Psoas muscle (tissue), 8 donors: ENCODE results near the gene AIG1. TPM values are rescaled to one million over a fixed set of nuclear protein-coding genes. Genes with fewer than 3 reads are reported as not detected.
"Not testable (repeated sequence)": the region's sequence is repeated elsewhere in the genome, so short reads cannot be mapped to it uniquely, and the experiment has no call there.

Source experiments
- ATAC-seq, 4 donors: fragments of 200-7000 bp; cut with Tn5 transposase; one replicate each; pipeline ENCODE4 v1.9.1; 2020; ENCODE audit warnings: moderate library complexity in 3 of 4, mild to moderate bottlenecking in 2 of 4
- DNase-seq, 2 donors: peaks; one replicate each; pipeline ENCODE4 v3.0.0-alpha.2; 2020
- H3K27ac ChIP-seq: fragments of 200-600 bp; one replicate; pipeline ENCODE4 v1.8.0; 2022
- H3K27me3 ChIP-seq, 3 donors: fragments of 200-600 bp in 1 of 3; one replicate each; pipeline versions ENCODE4 v1.6.1 to v1.8.0; 2013 to 2022; ENCODE audit warnings: low read length in 2 of 3, mild to moderate bottlenecking in 2 of 3, moderate library complexity in 1 of 3; ENCODE audit not compliant: insufficient read depth in 3 of 3
- H3K36me3 ChIP-seq, 2 donors: fragments of 200-600 bp in 1 of 2; one replicate each; pipeline versions ENCODE4 v1.6.1 to v1.8.0; 2013 to 2022; ENCODE audit warnings: low read depth in 1 of 2, mild to moderate bottlenecking in 1 of 2, moderate library complexity in 1 of 2; ENCODE audit not compliant: insufficient read depth in 1 of 2
- H3K4me1 ChIP-seq: fragments of 200-600 bp; one replicate; pipeline ENCODE4 v1.8.0; 2022
- H3K4me3 ChIP-seq: fragments of 200-600 bp; one replicate; pipeline ENCODE4 v1.8.0; 2022; ENCODE audit warnings: mild to moderate bottlenecking
- H3K9me3 ChIP-seq: fragments of 200-600 bp; one replicate; pipeline ENCODE4 v1.8.0; 2022
- CTCF ChIP-seq: fragments of 200-600 bp; IDR thresholded peaks from one replicate; pipeline ENCODE4 v1.8.0; 2022; ENCODE audit warnings: antibody characterized with exemption
- WGBS, 3 donors: extraction: QIAGEN DNeasy Blood & Tissue Kit; methylation state at CpG; one replicate each; pipeline versions ENCODE4 v1.1.6 to v1.1.7; 2013; 5-methylcytosine and 5-hydroxymethylcytosine counted together
- intact Hi-C, 2 donors: fragments of 100-400 bp; cut with DNase I; formaldehyde crosslinking; loops; one replicate each; pipeline versions ENCODE4 v1.11.0 to v1.14.2; 2022
- polyA plus RNA-seq, 3 donors: library from polyadenylated mRNA; stranded (reverse); fragments of 200-250 nt; gene quantifications; one replicate each; pipeline ENCODE4 v1.2.3, GENCODE V29; 2013
- total RNA-seq, 4 donors: library from RNA; stranded (reverse); fragmentation: NEBNext Ultra II Directional in 2 of 4; extraction: Animal tissue kit (Norgen Biotek cat#: 25700) in 2 of 4; gene quantifications; one replicate each; pipeline versions ENCODE4 v1.2.1 to v1.2.4, GENCODE V29; 2021 to 2023
- donor health status: healthy with polysubstance abuse.
- donor health status: DM: no; HTN: no; CAD: no; lungs with moderate emphysema.
- donor health status: Bipolar disorder and iron deficiency.
- donor health status: healthy.
- donor health status: DM: yes; HTN: yes; CAD: no.
- donor health status: DM: no; HTN: no; CAD: no.
- donor health status: DM: no; HTN: no; CAD: no.
- donor health status: DM: yes; HTN: yes; CAD: no.

AIG1 gene
- total and polyA plus RNA-seq, 7 donors: 4.0 to 24.6 (median 5.8) TPM

GRCh38 chr6:143298071-143298470 lies 237.4 kb downstream of the AIG1 start:
- WGBS, 3 donors: 70 to 88% (median 72%) methylated on average over 1 of the region's 1 CpG
- Histone ChIP-seq H3K9me3 (no peaks in the 10 kb centered on the region), H3K27me3 (no peaks in the 10 kb centered on the region), H3K4me3 (no peak overlapping the region), H3K4me1 (no peaks in the 10 kb centered on the region), H3K36me3 (no peaks in the 10 kb centered on the region), H3K27ac (no peak overlapping the region)
- ATAC-seq (no peak), DNase-seq (no peak)
- intact Hi-C loops: no loop called here
- TF ChIP-seq CTCF: no peak

- Histone ChIP-seq H3K4me1 (no peaks in the 10 kb centered on the region), H3K27me3 (no peaks in the 10 kb centered on the region), H3K36me3 (no peaks in the 10 kb centered on the region), H3K27ac (no peak overlapping the region), H3K4me3 (no peak overlapping the region), H3K9me3 (no peaks in the 10 kb centered on the region)
- no peak for TF ChIP-seq CTCF
- DNase-seq (no peak), ATAC-seq (no peak)
- 79 to 85% (median 82%) methylated on average over 6 of the region's 6 CpGs for WGBS, 3 donors
- intact Hi-C loops: no loop called here
Observed at GRCh38 chr6:143299253-143300166, 238.8 kb downstream of the AIG1 start.

- Histone ChIP-seq H3K4me3 (no peak overlapping the region), H3K36me3 (no peaks in the 10 kb centered on the region), H3K27ac (no peak overlapping the region), H3K27me3 (no peaks in the 10 kb centered on the region), H3K9me3 (no peaks in the 10 kb centered on the region), H3K4me1 (no peaks in the 10 kb centered on the region)
- ATAC-seq (no peak), DNase-seq (no peak)
- intact Hi-C loops: no loop called here
- no peak for TF ChIP-seq CTCF
- WGBS, 3 donors: 76 to 84% (median 79%) methylated on average over 4 of the region's 4 CpGs
Observed at GRCh38 chr6:143301188-143301587, 240.5 kb downstream of the AIG1 start.

- DNase-seq, H3K36me3 ChIP-seq, H3K27ac ChIP-seq, H3K27me3 ChIP-seq, H3K4me3 ChIP-seq, H3K9me3 ChIP-seq, ATAC-seq, H3K4me1 ChIP-seq, intact Hi-C loops: not testable (repeated sequence)
- 96 to 98% (median 96%) methylated on average over 7 to 10 of the region's 10 CpGs for WGBS, 3 donors
Observed at GRCh38 chr6:143307760-143308159, 247.1 kb downstream of the AIG1 start.

GRCh38 chr6:143313163-143313562 lies 252.5 kb downstream of the AIG1 start:
- H3K4me3 ChIP-seq: no peak overlapping the region
- ATAC-seq: no peak
- intact Hi-C loops: no loop called here
- peaks cover 1% of the 10 kb centered on the region for H3K9me3 ChIP-seq
- no peak for DNase-seq
- whole genome bisulfite sequencing, 3 donors: 97 to 98% (median 98%) methylated on average over 4 of the region's 4 CpGs
- no peaks in the 10 kb centered on the region for H3K4me1 ChIP-seq
- no peaks in the 10 kb centered on the region for H3K27me3 ChIP-seq
- H3K36me3 ChIP-seq: no peaks in the 10 kb centered on the region
- H3K27ac ChIP-seq: no peak overlapping the region
- no peak for TF ChIP-seq CTCF
